Duodenal mucosa (tissue), 2 donors: ENCODE data around the gene SPON1.
A peak's percentile ranks its signal among the peaks of the same experiment; 100 is the strongest.

Experiments used
- H3K27ac ChIP-seq: one replicate; pipeline ENCODE4 v1.7.0; 2013; ENCODE audit warnings: low read depth, low read length
- H3K27me3 ChIP-seq, 2 donors: one replicate each; pipeline ENCODE4 v1.7.0; 2013; ENCODE audit warnings: low read length in 2 of 2, control low read depth in 1 of 2; ENCODE audit not compliant: insufficient read depth in 2 of 2, control insufficient read depth in 1 of 2
- H3K36me3 ChIP-seq, 2 donors: one replicate each; pipeline ENCODE4 v1.7.0; 2013; ENCODE audit warnings: low read length in 2 of 2, control low read depth in 1 of 2; ENCODE audit not compliant: insufficient read depth in 2 of 2, control insufficient read depth in 1 of 2
- H3K4me1 ChIP-seq, 2 donors: one replicate each; pipeline ENCODE4 v1.7.0; 2013; ENCODE audit warnings: low read length in 2 of 2, control low read depth in 1 of 2; ENCODE audit not compliant: insufficient read depth in 2 of 2, control insufficient read depth in 1 of 2
- H3K4me3 ChIP-seq, 2 donors: one replicate each; pipeline ENCODE4 v1.7.0; 2013; ENCODE audit warnings: low read length in 2 of 2, low read depth in 1 of 2
- H3K9ac ChIP-seq, 2 donors: one replicate each; pipeline ENCODE4 v1.7.0; 2013; ENCODE audit warnings: low read length in 2 of 2, low read depth in 1 of 2
- H3K9me3 ChIP-seq, 2 donors: one replicate each; pipeline ENCODE4 v1.7.0; 2013; ENCODE audit warnings: low read length in 2 of 2, control low read depth in 1 of 2; ENCODE audit not compliant: control insufficient read depth in 1 of 2

Gene SPON1

DNA sequence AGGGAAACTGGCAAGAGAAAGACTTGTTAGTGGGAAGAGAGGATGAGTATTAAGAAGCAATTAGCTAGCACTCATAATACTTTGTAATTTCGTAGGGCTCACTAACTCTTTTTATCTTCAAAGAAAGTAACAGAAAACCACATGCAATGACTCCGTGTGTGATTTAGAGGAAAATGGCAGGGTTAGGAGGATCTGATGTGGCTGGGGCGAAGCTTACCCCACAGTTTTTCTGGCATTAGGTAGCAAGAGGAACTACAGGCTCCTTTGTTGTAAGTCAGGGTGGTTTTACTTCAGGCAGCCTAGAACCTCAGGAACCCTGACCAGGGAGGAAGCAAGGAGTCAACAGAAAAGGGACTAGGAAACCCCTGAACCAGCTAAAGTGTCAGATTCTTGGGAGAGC, 89.7 kb downstream of the SPON1 start:
- Histone ChIP-seq H3K27ac (no peak overlapping the region), H3K4me1 (peaks cover 14 to 17% of the 10 kb centered on the region in 2 donors), H3K9me3 (no peaks in the 10 kb centered on the region), H3K36me3 (no peaks in the 10 kb centered on the region), H3K27me3 (no peaks in the 10 kb centered on the region), H3K9ac (no peak overlapping the region), H3K4me3 (no peak overlapping the region)

DNA sequence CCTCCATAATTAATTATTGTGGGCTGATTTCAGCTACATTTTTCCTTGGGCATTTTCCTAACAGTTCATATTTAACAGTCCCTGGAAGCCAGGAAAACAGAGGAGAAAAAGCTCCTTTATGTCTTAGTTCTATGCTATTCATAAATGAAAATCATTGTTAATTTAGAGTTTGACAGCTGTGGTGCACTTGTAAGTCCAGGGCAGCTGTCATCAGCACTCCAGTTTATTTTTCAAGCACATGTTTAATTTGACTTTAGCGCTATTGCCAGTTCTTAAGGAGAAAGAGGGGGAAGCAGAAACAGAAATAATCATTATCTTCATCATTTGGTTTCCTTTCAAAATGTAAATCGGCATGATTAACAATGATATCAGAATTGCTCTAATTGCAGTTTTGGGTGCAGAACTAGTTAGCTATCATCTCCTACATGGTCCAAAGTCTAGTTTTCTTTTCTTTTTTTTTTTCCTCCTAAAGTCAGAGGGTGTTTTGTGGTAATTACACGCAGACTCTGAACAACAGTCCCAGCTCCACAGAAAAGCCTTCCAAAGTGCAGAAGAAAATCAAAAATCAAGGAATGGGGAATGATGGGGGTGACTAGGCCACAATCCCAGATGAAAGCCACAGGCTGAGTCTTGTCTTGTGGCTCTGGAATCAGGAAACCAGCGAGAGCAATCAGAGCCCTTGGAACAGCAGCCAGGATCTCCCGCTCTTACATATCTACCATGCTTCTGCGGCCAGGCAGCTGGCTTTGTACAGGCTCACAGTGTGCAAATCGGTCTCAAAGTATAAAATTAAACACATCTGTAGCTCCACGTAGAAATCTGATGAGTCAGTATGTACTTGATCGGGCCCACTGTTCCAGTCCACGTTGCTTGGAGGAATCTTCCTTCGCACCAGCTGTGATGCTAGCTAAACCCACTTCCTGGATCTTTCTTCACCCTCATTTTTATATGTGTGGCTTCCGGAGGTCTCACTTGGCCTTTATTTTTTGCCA, 91.9 kb downstream of the SPON1 start:
- no peaks in the 10 kb centered on the region for H3K36me3 ChIP-seq
- H3K27ac ChIP-seq = no peak overlapping the region
- H3K4me1 ChIP-seq = peaks cover 14 to 17% of the 10 kb centered on the region in 2 donors
- no peaks in the 10 kb centered on the region for H3K27me3 ChIP-seq
- H3K9ac ChIP-seq = peak overlapping the region in 1 of 2 donors; percentile 40
- no peaks in the 10 kb centered on the region for H3K9me3 ChIP-seq
- peak overlapping the region in 1 of 2 donors; percentile 8 for H3K4me3 ChIP-seq

DNA sequence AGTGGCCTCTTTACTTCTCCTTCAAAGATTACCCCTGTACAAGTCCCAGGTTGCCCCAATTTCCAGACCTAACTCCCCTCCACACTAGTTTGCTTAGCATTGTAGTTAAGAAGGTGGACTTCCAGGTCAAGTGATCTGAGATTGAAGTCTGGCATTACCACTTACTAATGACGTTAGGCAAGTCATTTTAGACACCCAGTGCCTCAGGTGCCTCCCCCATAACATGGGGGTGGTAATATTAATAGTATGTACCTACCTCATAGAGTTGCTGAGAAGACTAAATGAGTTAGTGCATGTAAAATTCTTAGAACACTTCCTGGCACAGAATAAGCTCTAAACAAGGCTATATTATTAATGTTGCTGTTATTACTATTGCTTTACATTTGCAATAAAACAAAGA, 93.4 kb downstream of the SPON1 start:
- H3K9me3 ChIP-seq = no peaks in the 10 kb centered on the region
- H3K4me1 ChIP-seq = peaks cover 14 to 17% of the 10 kb centered on the region in 2 donors
- no peaks in the 10 kb centered on the region for H3K36me3 ChIP-seq
- H3K9ac ChIP-seq = no peak overlapping the region
- H3K4me3 ChIP-seq = no peak overlapping the region
- H3K27ac ChIP-seq = no peak overlapping the region
- H3K27me3 ChIP-seq = no peaks in the 10 kb centered on the region

- H3K9ac ChIP-seq = no peak overlapping the region
- no peaks in the 10 kb centered on the region for H3K36me3 ChIP-seq
- no peaks in the 10 kb centered on the region for H3K27me3 ChIP-seq
- H3K4me3 ChIP-seq = no peak overlapping the region
- H3K9me3 ChIP-seq = no peaks in the 10 kb centered on the region
- H3K27ac ChIP-seq = no peak overlapping the region
- peaks cover 14 to 17% of the 10 kb centered on the region in 2 donors for H3K4me1 ChIP-seq
These were observed 95.5 kb downstream of the SPON1 start for GRCh38 chr11:14058061-14058460.

DNA sequence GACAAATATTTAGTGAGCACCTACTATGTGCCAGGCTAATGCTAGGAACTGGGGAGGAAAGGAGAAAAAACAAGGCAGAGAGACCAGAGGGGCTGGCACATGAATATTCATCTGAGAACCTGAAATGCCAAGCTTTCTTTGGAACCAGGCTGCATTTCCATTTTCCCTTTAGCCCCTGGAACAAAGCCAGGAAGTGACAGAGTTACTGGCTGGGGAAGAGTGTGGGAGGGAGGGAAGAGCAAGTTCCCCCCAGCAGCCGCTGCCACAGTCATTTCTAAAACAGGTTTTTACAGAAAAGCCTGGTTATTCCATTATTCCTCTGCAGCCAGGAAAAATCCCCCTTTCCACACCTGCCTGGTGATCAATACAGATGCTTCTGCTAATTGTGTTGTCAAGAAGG, 97.0 kb downstream of the SPON1 start:
- no peak overlapping the region for H3K4me3 ChIP-seq
- no peak overlapping the region for H3K9ac ChIP-seq
- H3K27ac ChIP-seq = no peak overlapping the region
- H3K9me3 ChIP-seq = no peaks in the 10 kb centered on the region
- H3K36me3 ChIP-seq = no peaks in the 10 kb centered on the region
- H3K4me1 ChIP-seq = peaks cover 5 to 10% of the 10 kb centered on the region in 2 donors
- H3K27me3 ChIP-seq = no peaks in the 10 kb centered on the region

GRCh38 chr11:14061721-14062120, 99.2 kb downstream of the SPON1 start:
- peaks cover 10 to 17% of the 10 kb centered on the region in 2 donors for H3K4me1 ChIP-seq
- H3K27ac ChIP-seq = no peak overlapping the region
- H3K4me3 ChIP-seq = no peak overlapping the region
- no peaks in the 10 kb centered on the region for H3K9me3 ChIP-seq
- no peaks in the 10 kb centered on the region for H3K27me3 ChIP-seq
- H3K9ac ChIP-seq = no peak overlapping the region
- H3K36me3 ChIP-seq = no peaks in the 10 kb centered on the region

GRCh38 chr11:14065141-14065540, 102.6 kb downstream of the SPON1 start:
- Histone ChIP-seq H3K36me3 (peaks cover 0 to 3% of the 10 kb centered on the region in 2 donors), H3K4me3 (peak overlapping the region; percentile 37 to 50), H3K9me3 (no peaks in the 10 kb centered on the region), H3K27me3 (no peaks in the 10 kb centered on the region), H3K9ac (no peak overlapping the region), H3K4me1 (peaks cover 10 to 17% of the 10 kb centered on the region in 2 donors), H3K27ac (no peak overlapping the region)

GRCh38 chr11:14065681-14066080, 103.2 kb downstream of the SPON1 start:
- Histone ChIP-seq H3K4me1 (peaks cover 10 to 17% of the 10 kb centered on the region in 2 donors), H3K36me3 (peaks cover 0 to 3% of the 10 kb centered on the region in 2 donors), H3K9me3 (no peaks in the 10 kb centered on the region), H3K27me3 (no peaks in the 10 kb centered on the region), H3K9ac (no peak overlapping the region), H3K4me3 (peak overlapping the region in 1 of 2 donors; percentile 37), H3K27ac (no peak overlapping the region)

DNA sequence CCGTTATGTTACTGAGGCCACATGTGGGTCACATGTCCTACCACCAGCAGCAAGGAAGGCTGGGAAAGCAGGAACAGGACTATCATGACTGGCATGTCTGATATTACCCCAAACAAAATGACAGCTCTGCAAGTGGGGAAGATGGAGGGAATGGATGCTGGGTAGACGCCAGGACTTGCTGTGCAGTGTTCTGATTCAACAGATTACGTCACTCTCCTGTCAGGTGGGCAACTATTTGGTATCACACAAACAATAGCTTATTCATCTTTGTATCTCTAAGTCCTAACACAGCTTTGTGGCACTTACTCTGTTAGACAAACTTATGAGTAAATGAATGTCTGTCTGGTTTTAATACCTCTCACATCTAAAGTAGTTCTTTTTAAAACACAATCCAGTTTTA, 105.2 kb downstream of the SPON1 start:
- Histone ChIP-seq H3K9ac (no peak overlapping the region), H3K4me1 (peaks cover 10 to 17% of the 10 kb centered on the region in 2 donors), H3K27ac (no peak overlapping the region), H3K4me3 (no peak overlapping the region), H3K36me3 (peaks cover 0 to 3% of the 10 kb centered on the region in 2 donors), H3K9me3 (no peaks in the 10 kb centered on the region), H3K27me3 (no peaks in the 10 kb centered on the region)

GRCh38 chr11:14070896-14071295, 108.4 kb downstream of the SPON1 start:
- Histone ChIP-seq H3K27ac (no peak overlapping the region), H3K9ac (no peak overlapping the region), H3K9me3 (no peaks in the 10 kb centered on the region), H3K36me3 (peaks cover 0 to 3% of the 10 kb centered on the region in 2 donors), H3K4me1 (peaks cover 0 to 3% of the 10 kb centered on the region in 2 donors), H3K4me3 (no peak overlapping the region), H3K27me3 (no peaks in the 10 kb centered on the region)
